Measurements from ENCODE around the gene BCAM.
"Not testable (repeated sequence)": the region's sequence is repeated elsewhere in the genome, so short reads cannot be mapped to it uniquely, and the experiment has no call there.

The BCAM gene

GRCh38 chr19:44818466-44819031 lies 9.6 kb downstream of the BCAM start:
- no peak for DNase-seq

GRCh38 chr19:44819246-44819832 lies 10.4 kb downstream of the BCAM start:
- DNase-seq, result no peak

GRCh38 chr19:44820648-44821609 lies 12.0 kb downstream of the BCAM start:
- DNase-seq, result no peak

- no peak for DNase-seq
Observed at GRCh38 chr19:44822177-44822576, 13.3 kb downstream of the BCAM start.

- DNase-seq, result no peak
Observed at GRCh38 chr19:44822670-44823372, 13.9 kb downstream of the BCAM start.

- no peak for DNase-seq
Observed at GRCh38 chr19:44823373-44823698, 14.4 kb downstream of the BCAM start.

GRCh38 chr19:44824761-44825160 lies 15.9 kb downstream of the BCAM start:
- DNase-seq, result no peak

GRCh38 chr19:44832875-44833274 lies 24.0 kb downstream of the BCAM start:
- not testable (repeated sequence) for DNase-seq

GRCh38 chr19:44834399-44834798 lies 25.5 kb downstream of the BCAM start:
- not testable (repeated sequence) for DNase-seq

GRCh38 chr19:44839276-44839675 lies 30.4 kb downstream of the BCAM start:
- no peak for DNase-seq

- no peak for DNase-seq
Observed at GRCh38 chr19:44840811-44841210, 31.9 kb downstream of the BCAM start.

- DNase-seq, result no peak
Observed at GRCh38 chr19:44841231-44841630, 32.3 kb downstream of the BCAM start.

- DNase-seq, result no peak
Observed at GRCh38 chr19:44845286-44845611, 36.3 kb downstream of the BCAM start.

- DNase-seq, result peak; percentile 59
Observed at GRCh38 chr19:44845612-44846454, 36.9 kb downstream of the BCAM start, which contains the start of gene NECTIN2. Gene NECTIN2, plus strand, starts transcription at chr19:44846297. Its CDS starts 229 bp downstream, at chr19:44846526.

- no peak for DNase-seq
Observed at GRCh38 chr19:44846455-44847143, 37.7 kb downstream of the BCAM start.

- no peak for DNase-seq
Observed at GRCh38 chr19:44847144-44848035, 38.5 kb downstream of the BCAM start.

- no peak for DNase-seq
Observed at GRCh38 chr19:44848036-44848811, 39.3 kb downstream of the BCAM start.

GRCh38 chr19:44848812-44849447 lies 40.0 kb downstream of the BCAM start:
- DNase-seq, result no peak

- DNase-seq, result no peak
Observed at GRCh38 chr19:44850641-44851109, 41.8 kb downstream of the BCAM start.

Data from CD4-positive, alpha-beta T cell treated with Interleukin-4 for 4 hours (primary cell).